Fibroblast of lung (primary cell): Measurements from ENCODE around the gene RASA1. TPM values are rescaled to one million over a fixed set of nuclear protein-coding genes. Genes with fewer than 3 reads are reported as not detected.

Experiments
- DNase-seq, 2 donors: peaks; one replicate each; pipeline versions ENCODE4 v3.0.0 to v3.0.0-alpha.2; 2010; ENCODE audit warnings: low read depth in 2 of 2
- H2AFZ ChIP-seq: 2 replicates; pipeline ENCODE4 v1.5.1; 2012; ENCODE audit warnings: low read length, control low read depth, inconsistent platforms
- H3K27ac ChIP-seq: 2 replicates; pipeline ENCODE4 v1.5.1; 2011; ENCODE audit warnings: low read length, control low read depth; ENCODE audit not compliant: insufficient read depth
- H3K27me3 ChIP-seq: 2 replicates; pipeline ENCODE4 v1.5.1; 2011; ENCODE audit warnings: mild to moderate bottlenecking, low read length; ENCODE audit not compliant: control insufficient read depth, insufficient read depth
- H3K36me3 ChIP-seq: 2 replicates; pipeline ENCODE4 v1.5.1; 2011; ENCODE audit warnings: low read length; ENCODE audit not compliant: control insufficient read depth, insufficient read depth
- H3K4me1 ChIP-seq: 2 replicates; pipeline ENCODE4 v1.5.1; 2011; ENCODE audit warnings: low read length; ENCODE audit not compliant: control insufficient read depth, insufficient read depth; ENCODE audit errors: extremely low read depth
- H3K4me2 ChIP-seq: 2 replicates; pipeline ENCODE4 v1.5.1; 2011; ENCODE audit warnings: low read length, control low read depth; ENCODE audit not compliant: insufficient read depth; ENCODE audit errors: extremely low read depth
- H3K4me3 ChIP-seq, 4 experiments: fragments of 200-600 bp in 1 of 4; sonication (generic) in 1 of 4; replicated peaks in 1 of 4; 2 replicates each; pipeline ENCODE4 v1.5.1; 2011 to 2016; ENCODE audit warnings: low read length in 4 of 4, low read depth in 3 of 4, mild to moderate bottlenecking in 3 of 4, control low read depth in 2 of 4, inconsistent platforms in 1 of 4, mixed read lengths in 1 of 4; ENCODE audit not compliant: insufficient read depth in 1 of 4; ENCODE audit errors: control extremely low read depth in 1 of 4
- H3K79me2 ChIP-seq: 2 replicates; pipeline ENCODE4 v1.5.1; 2012; ENCODE audit warnings: mild to moderate bottlenecking, low read length, inconsistent platforms; ENCODE audit not compliant: control insufficient read depth, insufficient read depth
- H3K9ac ChIP-seq: 2 replicates; pipeline ENCODE4 v1.5.1; 2011; ENCODE audit warnings: mild to moderate bottlenecking, low read length, control low read depth; ENCODE audit not compliant: insufficient read depth
- H3K9me3 ChIP-seq: 2 replicates; pipeline ENCODE4 v1.5.1; 2012; ENCODE audit warnings: low read depth, low read length; ENCODE audit not compliant: control insufficient read depth, insufficient read depth
- H4K20me1 ChIP-seq: 2 replicates; pipeline ENCODE4 v1.5.1; 2011; ENCODE audit warnings: low read length; ENCODE audit not compliant: control insufficient read depth, insufficient read depth; ENCODE audit errors: extremely low read depth
- EZH2 ChIP-seq: IDR thresholded peaks from 2 replicates; pipeline ENCODE4 v1.5.1; 2012; ENCODE audit warnings: low read length, control low read depth, mild to moderate bottlenecking; ENCODE audit errors: missing control alignments
- polyA plus RNA-seq, 2 donors: library from polyadenylated mRNA; depleted of rRNA in 1 of 2; stranded (reverse) in 1 of 2; unstranded in 1 of 2; fragments of >200 nt; gene quantifications; 2 replicates each; pipeline ENCODE4 v1.2.1, GENCODE V29; 2011 to 2012; ENCODE audit warnings: missing spikeins in 1 of 2
- total RNA-seq: library from RNA; depleted of rRNA; stranded (reverse); fragments of >200 nt; gene quantifications from 2 replicates; pipeline ENCODE4 v1.2.1, GENCODE V29; 2014
- TF ChIP-seq, protein P1 (sequence below), 2 donors: IDR thresholded peaks in 1 of 2; conservative IDR thresholded peaks in 1 of 2; 1 replicate in 1 of 2; 2 replicates in 1 of 2; pipeline ENCODE4 v1.5.1; 2011 to 2012; ENCODE audit warnings: low read length in 2 of 2, control low read depth in 1 of 2, inconsistent platforms in 1 of 2, low read depth in 1 of 2, mild to moderate bottlenecking in 1 of 2

RASA1 gene
- total and polyA plus RNA-seq, 2 donors (not counting 1 experiment from before 2014, with no cell fraction given), result 45.8 to 66.6 TPM

DNA sequence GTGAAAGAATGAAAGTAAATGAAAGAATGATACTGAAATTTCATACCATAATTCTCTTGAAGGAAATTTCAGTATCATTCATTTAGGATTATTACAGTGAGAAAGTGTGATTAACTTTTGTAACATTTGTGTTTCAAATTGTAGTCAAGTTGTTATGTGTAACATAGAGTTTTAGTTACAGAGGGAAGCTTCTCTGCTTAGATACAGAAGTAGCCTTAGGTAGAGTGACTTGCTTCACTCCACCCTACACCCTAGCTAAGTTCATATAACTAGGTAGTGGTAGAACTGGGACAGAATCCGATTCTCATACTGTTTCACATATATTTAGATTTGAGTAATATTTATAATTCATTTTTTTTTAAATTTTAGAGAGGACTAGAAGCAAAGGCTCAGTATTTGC is 9.0 kb downstream of the RASA1 start:
- no peaks in the 10 kb centered on the region for H3K4me1 ChIP-seq
- H3K27me3 ChIP-seq, result no peaks in the 10 kb centered on the region
- H2AFZ ChIP-seq, result no peak overlapping the region
- DNase-seq, result no peak
- H3K4me3 ChIP-seq, result no peak overlapping the region
- H4K20me1 ChIP-seq, result peaks cover 2% of the 10 kb centered on the region
- peaks cover 99% of the 10 kb centered on the region for H3K79me2 ChIP-seq
- no peak overlapping the region for H3K4me2 ChIP-seq
- TF ChIP-seq, protein P1, sequence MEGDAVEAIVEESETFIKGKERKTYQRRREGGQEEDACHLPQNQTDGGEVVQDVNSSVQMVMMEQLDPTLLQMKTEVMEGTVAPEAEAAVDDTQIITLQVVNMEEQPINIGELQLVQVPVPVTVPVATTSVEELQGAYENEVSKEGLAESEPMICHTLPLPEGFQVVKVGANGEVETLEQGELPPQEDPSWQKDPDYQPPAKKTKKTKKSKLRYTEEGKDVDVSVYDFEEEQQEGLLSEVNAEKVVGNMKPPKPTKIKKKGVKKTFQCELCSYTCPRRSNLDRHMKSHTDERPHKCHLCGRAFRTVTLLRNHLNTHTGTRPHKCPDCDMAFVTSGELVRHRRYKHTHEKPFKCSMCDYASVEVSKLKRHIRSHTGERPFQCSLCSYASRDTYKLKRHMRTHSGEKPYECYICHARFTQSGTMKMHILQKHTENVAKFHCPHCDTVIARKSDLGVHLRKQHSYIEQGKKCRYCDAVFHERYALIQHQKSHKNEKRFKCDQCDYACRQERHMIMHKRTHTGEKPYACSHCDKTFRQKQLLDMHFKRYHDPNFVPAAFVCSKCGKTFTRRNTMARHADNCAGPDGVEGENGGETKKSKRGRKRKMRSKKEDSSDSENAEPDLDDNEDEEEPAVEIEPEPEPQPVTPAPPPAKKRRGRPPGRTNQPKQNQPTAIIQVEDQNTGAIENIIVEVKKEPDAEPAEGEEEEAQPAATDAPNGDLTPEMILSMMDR (conservative IDR thresholded peaks at IDR 0.05 in 1 of 2, IDR thresholded peaks at IDR 0.05 in 1 of 2; ENCODE audit: low read depth in 1 of 2, low read length in 2 of 2), result no peak
- no peak for TF ChIP-seq EZH2
- H3K9me3 ChIP-seq, result no peaks in the 10 kb centered on the region
- no peaks in the 10 kb centered on the region for H3K36me3 ChIP-seq
- no peak overlapping the region for H3K27ac ChIP-seq
- no peak overlapping the region for H3K9ac ChIP-seq

DNA sequence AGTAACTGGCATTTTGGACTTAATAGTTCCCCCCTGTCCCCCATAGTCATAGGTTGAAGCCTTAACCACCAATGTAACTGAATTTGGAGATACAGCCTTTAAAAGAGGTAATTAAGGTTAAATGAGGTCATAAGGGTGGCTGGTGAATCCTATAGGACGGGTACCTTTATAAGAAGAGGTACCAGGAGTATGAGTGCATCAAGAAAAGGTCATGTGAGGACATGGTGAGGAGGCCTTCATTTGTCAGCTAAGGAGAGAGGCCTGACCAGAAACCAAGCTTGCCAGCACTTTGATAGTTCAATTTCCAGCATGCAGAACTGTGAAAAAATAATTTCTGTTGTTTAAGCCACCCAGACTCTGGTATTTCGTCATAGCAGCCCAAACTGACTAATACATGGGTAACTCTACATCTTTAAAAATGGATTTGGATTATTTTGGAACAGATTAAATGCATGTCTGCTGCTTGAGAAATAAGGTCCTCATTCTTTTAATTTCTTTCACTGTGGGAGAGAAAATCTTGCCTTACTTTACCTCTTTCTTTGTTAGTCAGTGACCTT is 9.7 kb downstream of the RASA1 start:
- peak in 1 of 2 donors; percentile 20 for DNase-seq
- no peaks in the 10 kb centered on the region for H3K4me1 ChIP-seq
- H3K4me2 ChIP-seq, result no peak overlapping the region
- H4K20me1 ChIP-seq, result peaks cover 2% of the 10 kb centered on the region
- no peak overlapping the region for H3K4me3 ChIP-seq
- H3K9me3 ChIP-seq, result no peaks in the 10 kb centered on the region
- no peak for TF ChIP-seq EZH2
- TF ChIP-seq, protein P1 (conservative IDR thresholded peaks at IDR 0.05 in 1 of 2, IDR thresholded peaks at IDR 0.05 in 1 of 2; ENCODE audit: low read depth in 1 of 2, low read length in 2 of 2), result no peak
- H3K36me3 ChIP-seq, result no peaks in the 10 kb centered on the region
- H3K27ac ChIP-seq, result no peak overlapping the region
- peaks cover 99% of the 10 kb centered on the region for H3K79me2 ChIP-seq
- no peak overlapping the region for H2AFZ ChIP-seq
- no peak overlapping the region for H3K9ac ChIP-seq
- H3K27me3 ChIP-seq, result no peaks in the 10 kb centered on the region

DNA sequence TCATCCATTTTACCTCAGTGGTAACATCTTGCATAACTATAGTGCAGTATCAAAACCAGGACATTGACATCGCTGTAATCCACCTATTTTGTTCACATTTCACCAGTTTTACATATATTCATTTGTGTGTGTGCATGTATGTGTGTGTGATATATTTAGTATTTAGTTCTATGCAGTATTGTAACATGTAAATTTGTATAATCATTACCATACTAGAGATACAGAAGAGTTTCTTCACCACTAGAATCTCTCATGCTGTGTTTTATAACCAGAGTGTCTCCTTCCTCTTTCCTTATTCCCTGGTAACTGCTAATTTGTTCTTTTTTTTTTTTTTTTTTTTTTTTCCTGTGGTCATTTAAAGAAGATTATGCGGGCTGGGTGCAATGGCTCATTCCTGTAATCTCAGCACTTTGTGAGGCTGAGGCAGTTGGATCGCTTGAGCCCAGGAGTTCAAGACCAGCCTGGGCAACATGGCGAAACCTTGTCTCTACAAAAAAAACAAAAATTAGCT is 11.0 kb downstream of the RASA1 start:
- Histone ChIP-seq H3K9me3 (no peaks in the 10 kb centered on the region), H2AFZ (no peak overlapping the region), H3K36me3 (no peaks in the 10 kb centered on the region), H3K27me3 (no peaks in the 10 kb centered on the region), H3K4me3 (no peak overlapping the region), H3K9ac (no peak overlapping the region), H3K27ac (no peak overlapping the region), H3K4me2 (no peak overlapping the region), H4K20me1 (peaks cover 2% of the 10 kb centered on the region), H3K4me1 (no peaks in the 10 kb centered on the region), H3K79me2 (peaks cover 97% of the 10 kb centered on the region)
- TF ChIP-seq EZH2, result no peak
- TF ChIP-seq, protein P1 (conservative IDR thresholded peaks at IDR 0.05 in 1 of 2, IDR thresholded peaks at IDR 0.05 in 1 of 2; ENCODE audit: low read depth in 1 of 2, low read length in 2 of 2), result no peak
- no peak for DNase-seq
